GM21360 (cell line): ENCODE data around the gene NXF2.
"Not testable (repeated sequence)": the region's sequence is repeated elsewhere in the genome, so short reads cannot be mapped to it uniquely, and the experiment has no call there.

Experiments
- ATAC-seq: cut with Tn5 transposase; IDR thresholded peaks from one replicate; pipeline ENCODE4 v1.9.1; 2021; ENCODE audit warnings: mild to moderate bottlenecking, moderate library complexity; ENCODE audit not compliant: unreplicated experiment

Gene NXF2, protein sequence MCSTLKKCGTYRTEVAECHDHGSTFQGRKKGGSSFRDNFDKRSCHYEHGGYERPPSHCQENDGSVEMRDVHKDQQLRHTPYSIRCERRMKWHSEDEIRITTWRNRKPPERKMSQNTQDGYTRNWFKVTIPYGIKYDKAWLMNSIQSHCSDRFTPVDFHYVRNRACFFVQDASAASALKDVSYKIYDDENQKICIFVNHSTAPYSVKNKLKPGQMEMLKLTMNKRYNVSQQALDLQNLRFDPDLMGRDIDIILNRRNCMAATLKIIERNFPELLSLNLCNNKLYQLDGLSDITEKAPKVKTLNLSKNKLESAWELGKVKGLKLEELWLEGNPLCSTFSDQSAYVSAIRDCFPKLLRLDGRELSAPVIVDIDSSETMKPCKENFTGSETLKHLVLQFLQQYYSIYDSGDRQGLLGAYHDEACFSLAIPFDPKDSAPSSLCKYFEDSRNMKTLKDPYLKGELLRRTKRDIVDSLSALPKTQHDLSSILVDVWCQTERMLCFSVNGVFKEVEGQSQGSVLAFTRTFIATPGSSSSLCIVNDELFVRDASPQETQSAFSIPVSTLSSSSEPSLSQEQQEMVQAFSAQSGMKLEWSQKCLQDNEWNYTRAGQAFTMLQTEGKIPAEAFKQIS

GRCh38 chrX:102246893-102247292 is at the start of gene NXF2:
Gene NXF2 (plus strand): TSS chrX:102247167. CDS start chrX:102307079, 59,912 bp downstream.
- ATAC-seq = not testable (repeated sequence)

DNA sequence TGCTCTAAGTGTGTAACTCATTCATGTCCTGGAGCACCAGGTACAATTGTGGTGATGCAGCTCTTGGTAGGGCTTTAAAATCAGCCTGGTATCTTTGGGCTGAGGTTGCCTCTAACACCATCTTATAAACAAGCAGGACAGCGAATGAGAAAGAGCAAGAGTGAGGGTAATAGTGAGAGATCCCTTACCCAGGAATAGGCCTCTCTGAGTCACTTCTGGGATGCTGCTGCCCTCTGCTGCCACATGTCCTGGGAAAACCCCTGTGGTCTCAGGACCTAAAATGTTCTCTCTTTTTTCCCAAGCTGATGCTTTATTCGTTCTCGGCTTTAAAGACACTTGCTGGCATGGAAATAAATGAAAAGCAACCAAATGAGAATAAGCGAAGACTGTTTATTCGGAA is 39.0 kb upstream of the NXF2 start:
- ATAC-seq = not testable (repeated sequence)

DNA sequence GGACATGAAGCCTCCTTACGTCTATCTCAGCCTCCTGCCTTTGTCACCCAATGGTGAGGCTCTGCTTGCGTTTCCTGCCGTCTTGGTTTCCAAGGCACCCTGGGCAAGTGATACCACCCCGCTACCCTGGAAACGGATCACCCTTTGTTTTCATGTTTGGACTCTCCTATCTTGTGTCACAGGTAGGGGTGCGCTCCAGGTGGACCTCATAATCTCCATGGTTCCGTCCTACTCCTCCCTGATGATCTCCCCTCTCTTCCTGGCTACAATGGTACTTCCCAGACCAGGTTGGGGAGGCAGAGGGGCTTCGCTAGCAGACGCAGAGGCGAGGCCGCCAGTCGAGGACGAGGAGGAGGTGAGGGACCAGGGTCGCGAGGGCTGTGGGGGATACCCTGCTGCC is 32.0 kb upstream of the NXF2 start, which contains the start of gene TCP11X1:
TCP11X1 (plus strand) TSS at position 316 of the 400 bp plus-strand sequence.
- ATAC-seq = not testable (repeated sequence)

- ATAC-seq = not testable (repeated sequence)
Observed at GRCh38 chrX:102216497-102216896, 30.5 kb upstream of the NXF2 start.

GRCh38 chrX:102235678-102236077 is 11.3 kb upstream of the NXF2 start:
- ATAC-seq = not testable (repeated sequence)

DNA sequence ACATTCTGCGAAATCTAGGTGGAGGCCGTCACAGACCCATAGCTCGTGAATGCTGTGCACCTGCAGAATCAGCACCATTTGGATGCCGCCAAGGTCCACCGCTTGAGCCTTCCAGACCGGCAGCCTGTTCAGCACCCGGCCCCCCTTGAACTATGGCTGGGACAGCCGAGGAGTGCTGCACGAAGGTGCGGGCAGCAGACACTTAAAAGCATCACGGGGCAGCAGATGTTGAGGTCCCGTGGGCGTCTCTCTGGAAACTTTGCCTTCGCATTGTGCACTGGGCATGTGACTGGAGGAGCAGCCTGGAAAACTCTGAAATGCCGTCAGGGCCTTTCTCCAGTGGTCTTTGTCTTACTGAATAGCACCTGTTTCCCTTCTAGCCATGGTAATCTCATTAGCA is 6.7 kb upstream of the NXF2 start:
- not testable (repeated sequence) for ATAC-seq

GRCh38 chrX:102272231-102272630 is 25.3 kb downstream of the NXF2 start:
- ATAC-seq = not testable (repeated sequence)

- ATAC-seq = no peak
Observed at GRCh38 chrX:102338162-102338561, 91.2 kb downstream of the NXF2 start.

GRCh38 chrX:102339312-102340298 is 92.6 kb downstream of the NXF2 start:
- no peak for ATAC-seq

DNA sequence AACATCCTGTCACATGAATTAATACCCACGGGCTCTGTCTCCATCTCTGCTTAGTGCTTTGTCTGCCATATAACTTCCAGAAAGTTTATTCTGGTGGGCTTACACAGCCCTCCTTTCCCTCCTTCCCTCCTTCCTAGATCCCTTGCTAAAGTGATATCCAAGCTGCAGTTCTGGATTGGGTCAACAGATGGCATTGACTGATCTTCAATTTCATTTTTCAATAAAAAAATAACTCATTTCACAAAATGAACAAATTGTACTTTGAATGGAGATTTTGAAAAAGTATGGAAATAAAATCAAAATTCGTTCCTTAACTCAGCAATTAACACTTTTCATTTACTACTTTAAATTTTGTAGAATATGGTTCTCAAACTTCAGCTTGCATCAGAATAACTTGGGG is 94.9 kb downstream of the NXF2 start:
- no peak for ATAC-seq

GRCh38 chrX:102345916-102346315 is 98.9 kb downstream of the NXF2 start:
- no peak for ATAC-seq
